Adrenal gland (tissue), 12 donors: ENCODE results near the gene IPPK. TPM values are rescaled to one million over a fixed set of nuclear protein-coding genes. Genes with fewer than 3 reads are reported as not detected.

Source experiments
- DNase-seq, 7 donors: peaks; one replicate each; pipeline ENCODE4 v3.0.0-alpha.2; 2019 to 2020
- H3K27ac ChIP-seq, 5 donors: fragments of 200-600 bp; sonication (generic) in 4 of 5; 1 replicate in 3 of 5; 2 replicates in 2 of 5; pipeline versions ENCODE4 v1.5.1 to v1.8.0; 2016 to 2020; ENCODE audit warnings: mild to moderate bottlenecking in 1 of 5
- H3K27me3 ChIP-seq: fragments of 200-600 bp; 2 replicates; pipeline ENCODE4 v1.8.0; 2021
- H3K36me3 ChIP-seq, 2 donors: fragments of 200-600 bp; replicated peaks in 1 of 2; 1 replicate in 1 of 2; 2 replicates in 1 of 2; pipeline versions ENCODE4 v1.5.1 to v1.8.0; 2018 to 2022
- H3K4me1 ChIP-seq, 2 donors: fragments of 200-600 bp; replicated peaks in 1 of 2; 1 replicate in 1 of 2; 2 replicates in 1 of 2; pipeline versions ENCODE4 v1.5.1 to v1.8.0; 2018 to 2021
- H3K4me3 ChIP-seq, 4 donors: fragments of 200-600 bp; sonication (generic) in 3 of 4; one replicate each; pipeline ENCODE4 v1.5.1; 2016 to 2018
- H3K9me3 ChIP-seq, 3 donors: fragments of 200-600 bp; sonication (generic) in 1 of 3; replicated peaks in 1 of 3; 1 replicate in 2 of 3; 2 replicates in 1 of 3; pipeline versions ENCODE4 v1.5.1 to v1.8.0; 2016 to 2021
- POLR2A ChIP-seq, 2 donors: fragments of 450-650 bp; IDR thresholded peaks; one replicate each; pipeline ENCODE4 v1.6.1; 2017; ENCODE audit warnings: antibody characterized with exemption in 2 of 2, mild to moderate bottlenecking in 2 of 2, moderate library complexity in 1 of 2
- WGBS, 4 donors: extraction: QIAGEN DNeasy Blood & Tissue Kit in 2 of 4; methylation state at CpG; one replicate each; pipeline versions ENCODE4 v1.1.5 to v1.1.7; 2013 to 2017; 5-methylcytosine and 5-hydroxymethylcytosine counted together
- intact Hi-C, 2 donors: fragments of 100-400 bp; cut with DNase I; formaldehyde crosslinking; loops; one replicate each; pipeline versions ENCODE4 v1.14.1 to v1.15.0; 2022 to 2023
- polyA plus RNA-seq, 3 donors: library from polyadenylated mRNA; stranded (reverse); fragments of 200-250 nt in 2 of 3; fragments of 350-450 nt in 1 of 3; fragmentation: Illumina TruSeq in 1 of 3; extraction: RNeasy Lipid Tissue Mini Kit (QIAGEN cat#74804) in 1 of 3; gene quantifications; one replicate each; pipeline ENCODE4 v1.2.3, GENCODE V29; 2013 to 2014
- total RNA-seq, 9 donors: library from RNA; depleted of rRNA in 4 of 9; stranded (reverse); fragments of >200 nt in 4 of 9; fragments of 120-200 nt in 1 of 9; fragmentation: NEBNext Ultra II Directional in 1 of 9; extraction: Animal tissue kit (Norgen Biotek cat#: 25700) in 1 of 9; gene quantifications; one replicate each; pipeline versions ENCODE4 v1.1.0 to v1.2.4, GENCODE V29; 2013 to 2023
- TF ChIP-seq, protein P1 (sequence below), 6 experiments: fragments of 450-650 bp in 4 of 6; fragments of 200-600 bp in 2 of 6; sonication (generic) in 1 of 6; IDR thresholded peaks; 1 replicate in 5 of 6; 2 replicates in 1 of 6; pipeline versions ENCODE4 v1.5.1 to v1.8.0; 2016 to 2021; ENCODE audit warnings: antibody characterized with exemption in 6 of 6, mild to moderate bottlenecking in 2 of 6, moderate library complexity in 1 of 6
- donor health status: healthy with polysubstance abuse.
- donor health status: Bipolar disorder and iron deficiency.
- donor health status: DM: yes; HTN: yes; CAD: no.
- donor health status: DM: no; HTN: no; CAD: no.
- donor health status: DM: no; HTN: no; CAD: no.
- donor health status: DM: yes; HTN: yes; CAD: no.

IPPK gene
- total and polyA plus RNA-seq, 12 donors, result 2.9 to 22.2 (median 9.0) TPM

DNA sequence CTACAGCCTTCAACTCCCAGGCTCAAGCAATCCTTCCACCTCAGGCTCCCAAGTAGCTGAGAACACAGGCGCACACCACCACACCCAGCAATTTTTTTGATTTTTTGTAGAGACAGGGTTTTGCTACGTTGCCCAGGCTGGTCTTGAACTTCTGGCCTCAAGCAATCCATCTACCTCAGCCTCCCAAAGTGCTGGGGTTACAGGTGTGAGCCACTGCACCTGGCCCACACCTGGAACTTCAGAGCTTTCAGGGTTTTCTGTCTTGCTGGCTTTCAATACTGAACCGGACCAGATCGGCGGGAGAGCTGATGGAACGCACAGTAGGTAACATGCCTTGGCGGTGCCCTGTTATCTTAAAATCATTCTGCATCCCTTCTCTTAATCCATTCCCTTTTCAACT, 30.8 kb downstream of the IPPK start:
- WGBS, 4 donors, result 93 to 98% (median 95%) methylated on average over 7 of the region's 7 CpGs
- intact Hi-C loops, result loop anchor here (10.0 kb wide), 2 partner anchors 194 to 294 kb away; no protein-coding TSS in a partner anchor
- DNase-seq, result peak in 1 of 7 donors; percentile 37
- no peak for TF ChIP-seq POLR2A (IDR thresholded peaks at IDR 0.05)
- TF ChIP-seq, protein P1, sequence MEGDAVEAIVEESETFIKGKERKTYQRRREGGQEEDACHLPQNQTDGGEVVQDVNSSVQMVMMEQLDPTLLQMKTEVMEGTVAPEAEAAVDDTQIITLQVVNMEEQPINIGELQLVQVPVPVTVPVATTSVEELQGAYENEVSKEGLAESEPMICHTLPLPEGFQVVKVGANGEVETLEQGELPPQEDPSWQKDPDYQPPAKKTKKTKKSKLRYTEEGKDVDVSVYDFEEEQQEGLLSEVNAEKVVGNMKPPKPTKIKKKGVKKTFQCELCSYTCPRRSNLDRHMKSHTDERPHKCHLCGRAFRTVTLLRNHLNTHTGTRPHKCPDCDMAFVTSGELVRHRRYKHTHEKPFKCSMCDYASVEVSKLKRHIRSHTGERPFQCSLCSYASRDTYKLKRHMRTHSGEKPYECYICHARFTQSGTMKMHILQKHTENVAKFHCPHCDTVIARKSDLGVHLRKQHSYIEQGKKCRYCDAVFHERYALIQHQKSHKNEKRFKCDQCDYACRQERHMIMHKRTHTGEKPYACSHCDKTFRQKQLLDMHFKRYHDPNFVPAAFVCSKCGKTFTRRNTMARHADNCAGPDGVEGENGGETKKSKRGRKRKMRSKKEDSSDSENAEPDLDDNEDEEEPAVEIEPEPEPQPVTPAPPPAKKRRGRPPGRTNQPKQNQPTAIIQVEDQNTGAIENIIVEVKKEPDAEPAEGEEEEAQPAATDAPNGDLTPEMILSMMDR (IDR thresholded peaks at IDR 0.05), result no peak
- Histone ChIP-seq H3K4me3 (no peak overlapping the region), H3K4me1 (peaks cover 0 to 8% of the 10 kb centered on the region in 2 donors), H3K36me3 (peaks cover 0 to 76% of the 10 kb centered on the region in 2 donors), H3K27ac (no peak overlapping the region), H3K27me3 (no peaks in the 10 kb centered on the region), H3K9me3 (no peaks in the 10 kb centered on the region)

DNA sequence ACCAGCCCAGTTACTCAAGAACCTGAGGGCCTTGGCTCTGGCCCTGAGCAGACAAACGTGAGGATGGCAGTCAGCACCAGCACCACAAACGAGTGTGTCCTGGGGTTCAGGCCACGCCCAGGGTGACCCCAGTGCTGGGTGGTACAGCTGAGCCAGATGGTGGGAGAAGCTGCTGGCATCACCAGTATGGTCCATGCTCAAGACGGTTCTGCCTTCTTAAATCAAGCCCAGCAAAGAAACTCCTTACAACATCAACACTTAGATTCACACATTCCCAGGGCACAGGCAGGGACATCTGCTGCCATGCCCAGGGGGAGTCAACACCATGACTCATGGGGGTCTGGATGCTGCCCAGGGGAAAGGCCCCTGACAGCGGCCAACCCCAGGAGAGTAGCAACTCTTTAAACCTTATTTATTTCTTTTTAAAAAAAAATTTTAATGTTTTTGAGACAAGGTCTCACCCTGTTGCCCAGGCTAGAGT, 31.3 kb downstream of the IPPK start:
- Histone ChIP-seq H3K4me1 (peaks cover 0 to 11% of the 10 kb centered on the region in 2 donors), H3K9me3 (no peaks in the 10 kb centered on the region), H3K36me3 (peaks cover 0 to 79% of the 10 kb centered on the region in 2 donors), H3K27ac (no peak overlapping the region), H3K4me3 (no peak overlapping the region), H3K27me3 (no peaks in the 10 kb centered on the region)
- DNase-seq, result peak in 1 of 7 donors; percentile 38
- intact Hi-C loops, result loop anchor here (10.0 kb wide), 2 partner anchors 194 to 294 kb away; no protein-coding TSS in a partner anchor
- TF ChIP-seq POLR2A (IDR thresholded peaks at IDR 0.05), result no peak
- TF ChIP-seq, protein P1 (IDR thresholded peaks at IDR 0.05), result no peak
- WGBS, 4 donors, result 52 to 98% (median 79%) methylated on average over 2 to 5 of the region's 5 CpGs

DNA sequence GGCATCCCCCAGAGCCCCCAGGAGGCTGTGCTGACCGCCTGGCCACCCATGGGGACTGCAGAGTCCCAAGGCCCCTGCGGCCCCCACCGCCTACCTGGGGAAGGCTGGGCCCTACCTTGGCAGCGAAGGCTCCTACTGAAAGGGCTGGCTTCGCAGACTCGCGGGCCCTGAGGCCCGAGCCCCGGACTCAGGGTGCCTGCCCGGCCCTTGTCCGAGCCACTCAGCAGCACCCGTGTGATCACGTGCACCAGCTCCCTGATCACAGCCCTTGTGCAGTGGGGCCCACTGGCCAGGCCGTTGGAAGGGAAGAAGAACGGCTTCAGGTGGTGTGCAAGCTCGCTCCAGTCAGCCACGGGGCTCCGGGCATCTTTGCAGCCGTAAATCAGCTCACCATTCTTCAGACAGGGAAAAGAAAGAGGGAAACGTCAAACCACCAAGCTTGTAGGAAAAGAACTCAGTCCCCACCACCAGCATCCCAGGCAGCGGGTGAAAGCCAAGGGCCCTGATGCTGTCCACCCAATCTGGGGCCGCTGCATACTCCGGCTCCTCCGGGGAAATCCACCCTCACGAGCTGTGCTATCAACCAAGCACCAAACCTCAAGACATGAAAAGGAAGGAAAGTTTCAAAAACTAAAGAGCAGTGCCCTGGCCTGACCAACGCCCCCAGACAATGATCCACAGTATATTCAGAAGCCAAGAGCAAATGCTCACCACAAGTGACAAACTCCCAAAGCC, 31.9 kb downstream of the IPPK start:
- WGBS, 4 donors, result 84 to 93% (median 89%) methylated on average over 12 to 26 of the region's 26 CpGs
- peaks cover 0 to 77% of the 10 kb centered on the region in 2 donors for H3K36me3 ChIP-seq
- TF ChIP-seq POLR2A (IDR thresholded peaks at IDR 0.05), result no peak
- TF ChIP-seq, protein P1 (IDR thresholded peaks at IDR 0.05), result no peak
- H3K4me3 ChIP-seq, result no peak overlapping the region
- no peaks in the 10 kb centered on the region for H3K9me3 ChIP-seq
- peaks cover 0 to 11% of the 10 kb centered on the region in 2 donors for H3K4me1 ChIP-seq
- no peak overlapping the region for H3K27ac ChIP-seq
- peak in 1 of 7 donors; percentile 40 for DNase-seq
- intact Hi-C loops, result loop anchor here (10.0 kb wide), 2 partner anchors 193 to 293 kb away; no protein-coding TSS in a partner anchor
- H3K27me3 ChIP-seq, result no peaks in the 10 kb centered on the region

DNA sequence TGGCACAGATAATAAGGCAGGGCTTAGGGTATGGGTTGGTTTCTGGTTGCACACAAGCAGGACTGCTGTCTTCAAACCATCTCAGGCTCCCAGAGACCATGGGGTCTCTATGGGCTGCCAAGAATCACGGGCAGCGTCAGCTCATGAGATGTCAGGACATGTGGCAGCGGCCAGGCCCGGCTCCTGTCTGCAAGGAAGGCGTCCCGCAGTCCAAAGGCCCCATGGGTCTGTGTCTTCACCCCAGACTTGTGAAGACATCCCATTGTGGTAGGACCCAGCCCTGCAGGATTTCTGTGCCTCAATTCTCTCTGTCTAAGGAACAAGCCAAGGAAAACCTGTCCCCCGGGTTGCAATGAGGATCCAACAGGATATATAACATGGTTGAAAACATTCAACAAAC, 32.6 kb downstream of the IPPK start:
- Histone ChIP-seq H3K4me1 (peaks cover 0 to 11% of the 10 kb centered on the region in 2 donors), H3K27me3 (no peaks in the 10 kb centered on the region), H3K4me3 (no peak overlapping the region), H3K27ac (no peak overlapping the region), H3K36me3 (peaks cover 0 to 76% of the 10 kb centered on the region in 2 donors), H3K9me3 (no peaks in the 10 kb centered on the region)
- peak in 1 of 7 donors; percentile 47 for DNase-seq
- TF ChIP-seq POLR2A (IDR thresholded peaks at IDR 0.05), result no peak
- TF ChIP-seq, protein P1 (IDR thresholded peaks at IDR 0.05), result no peak
- WGBS, 4 donors, result 91 to 93% (median 92%) methylated on average over 7 of the region's 7 CpGs
- intact Hi-C loops, result loop anchor here (10.0 kb wide), 2 partner anchors 193 to 293 kb away; no protein-coding TSS in a partner anchor
